LNCaP clone FGC (cell line): ENCODE results near the gene PSMA1.

ENCODE experiments used
- DNase-seq: peaks from one replicate; pipeline ENCODE4 v3.0.0-alpha.2; 2011; ENCODE audit warnings: low read depth
- H3K4me3 ChIP-seq: 2 replicates; pipeline ENCODE4 v1.5.1; 2011; ENCODE audit warnings: mild to moderate bottlenecking, low read depth, low read length, control low read depth
- CTCF ChIP-seq: IDR thresholded peaks from 2 replicates; pipeline ENCODE4 v1.5.1; 2012; ENCODE audit warnings: mild to moderate bottlenecking; ENCODE audit not compliant: control insufficient read depth, insufficient read depth; ENCODE audit errors: extremely low read depth

Gene PSMA1

GRCh38 chr11:14552089-14552488 lies 31.9 kb upstream of the PSMA1 start:
- no peak for DNase-seq
- no peak for TF ChIP-seq CTCF
- H3K4me3 ChIP-seq: no peak overlapping the region

GRCh38 chr11:14551380-14551779 lies 31.2 kb upstream of the PSMA1 start:
- no peak for TF ChIP-seq CTCF
- no peak overlapping the region for H3K4me3 ChIP-seq
- no peak for DNase-seq

GRCh38 chr11:14549891-14550290 lies 29.7 kb upstream of the PSMA1 start:
- no peak for DNase-seq
- H3K4me3 ChIP-seq: no peak overlapping the region
- no peak for TF ChIP-seq CTCF

- no peak overlapping the region for H3K4me3 ChIP-seq
- DNase-seq: no peak
- TF ChIP-seq CTCF: no peak
Measured at GRCh38 chr11:14547440-14547839, 27.3 kb upstream of the PSMA1 start.

GRCh38 chr11:14546672-14547071 lies 26.5 kb upstream of the PSMA1 start:
- DNase-seq: no peak
- TF ChIP-seq CTCF: no peak
- H3K4me3 ChIP-seq: no peak overlapping the region

- no peak for DNase-seq
- H3K4me3 ChIP-seq: no peak overlapping the region
- TF ChIP-seq CTCF: no peak
Measured at GRCh38 chr11:14544611-14545010, 24.4 kb upstream of the PSMA1 start.

GRCh38 chr11:14543260-14543659 lies 23.1 kb upstream of the PSMA1 start:
- no peak overlapping the region for H3K4me3 ChIP-seq
- no peak for TF ChIP-seq CTCF
- no peak for DNase-seq
